ENCODE data around the gene SUFU. TPM values are rescaled to one million over a fixed set of nuclear protein-coding genes. Genes with fewer than 3 reads are reported as not detected.
A peak's percentile ranks its signal among the peaks of the same experiment; 100 is the strongest.

SUFU gene
- total and polyA plus RNA-seq, 2 of the 8 experiments (the other 6 are each of a cell fraction or from before 2014, with no cell fraction given): 7.0 to 10.8 TPM

DNA sequence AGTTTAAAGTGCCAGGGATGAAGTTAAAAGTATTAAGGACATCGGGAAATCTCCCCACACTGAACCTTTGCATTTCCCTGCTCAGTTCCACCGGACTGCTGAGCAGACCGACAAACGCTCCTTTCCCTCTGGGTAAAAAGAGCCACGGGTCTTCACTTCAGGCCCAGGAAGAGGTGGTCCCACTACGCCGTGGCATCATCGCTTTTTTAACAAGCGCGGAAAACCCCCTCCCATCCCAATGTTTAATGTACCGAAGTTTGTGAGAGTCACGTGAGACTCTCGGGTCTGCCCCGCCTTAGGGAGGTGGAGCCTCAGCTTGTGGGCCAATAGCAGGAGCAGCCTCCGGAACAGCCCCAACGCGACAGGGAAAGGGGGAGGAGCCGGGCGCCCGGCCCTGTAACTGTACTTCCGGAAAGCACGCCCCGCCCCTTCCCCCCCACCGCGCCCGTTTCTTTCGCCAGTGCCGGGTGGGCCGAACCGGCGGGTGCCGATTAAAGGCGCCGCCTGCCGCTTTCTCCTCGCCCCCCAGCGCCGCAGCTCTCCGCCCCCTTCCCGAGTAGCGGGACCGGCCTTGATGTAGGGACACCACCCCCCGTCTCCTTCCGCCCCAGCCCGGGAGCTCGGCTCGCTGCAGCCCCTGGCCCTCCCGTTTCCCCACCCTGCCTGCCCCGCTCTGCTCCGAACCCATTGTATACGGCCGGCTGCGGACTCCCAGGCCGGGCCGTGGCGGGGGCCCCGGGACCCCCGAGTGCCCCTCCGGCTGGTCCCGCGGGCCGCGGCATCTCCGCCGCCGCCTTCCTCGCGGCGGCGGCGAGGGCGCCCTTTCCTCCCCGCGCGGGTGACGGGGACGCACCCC is 138.3 kb downstream of the SUFU start:
- Histone ChIP-seq H4K5ac (ENCODE audit: insufficient read length, low read depth, low read length) (peak overlapping the region; percentile 13), H3K56ac (replicated peaks; ENCODE audit: insufficient read length, low read depth, low read length) (no peak overlapping the region), H3K9ac (replicated peaks in 1 of 4; ENCODE audit: extremely low read depth in 1 of 4, low read depth in 3 of 4, low read length in 3 of 4) (peak overlapping the region; percentile 56 to 89 (median 74)), H3K36me3 (ENCODE audit: control insufficient read depth in 2 of 4, insufficient read depth in 4 of 4, low read length in 3 of 4) (no peaks in the 10 kb centered on the region), H2AK5ac (ENCODE audit: low read depth, low read length) (no peak overlapping the region), H2BK20ac (ENCODE audit: low read length) (no peak overlapping the region), H4K91ac (replicated peaks; ENCODE audit: insufficient read length, low read length) (no peak overlapping the region), H3K4me1 (replicated peaks in 1 of 4; ENCODE audit: control insufficient read depth in 3 of 4, insufficient read depth in 4 of 4, low read length in 3 of 4) (peaks cover 6 to 16% (median 13%) of the 10 kb centered on the region in 4 experiments), H2AFZ (ENCODE audit: low read length) (peak overlapping the region; percentile 84; the same call in 1 of the 2 replicates), H3K27me3 (replicated peaks in 1 of 4; ENCODE audit: control insufficient read depth in 3 of 4, extremely low read depth in 1 of 4, insufficient read depth in 3 of 4, low read length in 3 of 4) (no peaks in the 10 kb centered on the region), H3K79me2 (ENCODE audit: control insufficient read depth in 1 of 2, insufficient read depth in 2 of 2, low read length in 2 of 2) (peaks cover 0 to 22% of the 10 kb centered on the region in 2 experiments; a peak in 2 of 4 replicates), H3K23ac (ENCODE audit: insufficient read length) (no peak overlapping the region), H3K4me2 (ENCODE audit: insufficient read depth in 1 of 2, low read depth in 2 of 2, low read length in 2 of 2) (peak overlapping the region; percentile 70 to 81), H2BK15ac (ENCODE audit: low read length) (no peak overlapping the region), H3K9me3 (ENCODE audit: insufficient read depth in 2 of 2, low read depth in 1 of 2, low read length in 1 of 2) (no peaks in the 10 kb centered on the region), H3K14ac (ENCODE audit: insufficient read length) (no peak overlapping the region), H2BK12ac (ENCODE audit: low read depth, low read length) (no peak overlapping the region), H3K23me2 (ENCODE audit: low read depth, low read length) (peaks cover 30% of the 10 kb centered on the region; the same call in 1 of the 2 replicates), H3K27ac (ENCODE audit: low read depth, low read length) (peak overlapping the region; percentile 80; the same call in 1 of the 2 replicates), H2BK5ac (ENCODE audit: low read depth, low read length) (peak overlapping the region; percentile 78), H3K4ac (replicated peaks; ENCODE audit: insufficient read length, low read depth, low read length) (no peak overlapping the region), H3K4me3 (ENCODE audit: extremely low read depth in 1 of 4, insufficient read depth in 2 of 4, low read depth in 3 of 4, low read length in 4 of 4) (peak overlapping the region; percentile 40 to 81 (median 63)), H3K79me1 (ENCODE audit: low read depth, low read length) (peaks cover 8% of the 10 kb centered on the region; the same call in 1 of the 2 replicates), H3K18ac (ENCODE audit: extremely low read depth, low read length) (peak overlapping the region; percentile 34), H4K8ac (ENCODE audit: extremely low read depth, insufficient read depth, low read length) (peak overlapping the region; percentile 95; the same call in 1 of the 2 replicates), H2BK120ac (replicated peaks; ENCODE audit: low read depth, low read length) (no peak overlapping the region), H4K20me1 (replicated peaks in 1 of 2; ENCODE audit: control insufficient read depth in 1 of 2, insufficient read depth in 2 of 2, low read length in 2 of 2) (peaks cover 5 to 9% of the 10 kb centered on the region in 2 experiments)
- POLR2A ChIA-PET (ENCODE audit: partially characterized antibody): interaction anchor here (0.9 to 5.6 kb wide), 9 partner anchors 9 to 72 kb away, joined by 3 to 51 read pairs (median 6); partner anchors contain the start of genes ARL3 and SFXN2
- CTCF ChIA-PET (ENCODE audit: partially characterized antibody): interaction anchor here (0.7 to 1.2 kb wide), 4 partner anchors 10 to 36 kb away, joined by 3 to 4 read pairs (median 3); no protein-coding TSS in a partner anchor
- WGBS, 2 experiments (ENCODE audit: extremely low coverage in 1 of 2, insufficient coverage in 1 of 2, insufficient read length in 1 of 2, insufficient replicate concordance in 2 of 2, low coverage in 1 of 2, low lambda C conversion rate in 2 of 2, missing lambda C conversion rate in 1 of 2): 1% methylated on average over 41 of the region's 77 CpGs; no CpG with 5 or more reads in 1 of the 2 experiments
- DNase-seq (ENCODE audit: low read depth in 1 of 2, low spot score in 2 of 2): peak; percentile 94
- peak; percentile 94 for FAIRE-seq
- no peak for TF ChIP-seq SAP30 (IDR thresholded peaks at IDR 0.05; ENCODE audit: insufficient read depth, insufficient replicate concordance, low read length)
- TF ChIP-seq SIX5 (IDR thresholded peaks at IDR 0.05; ENCODE audit: low read depth, low read length): no peak
- TF ChIP-seq GABPA (IDR thresholded peaks at IDR 0.05; ENCODE audit: borderline replicate concordance, insufficient read depth, low read length): no peak
- peak; percentile 24; the same call in 1 of the 2 replicates for TF ChIP-seq TBP (IDR thresholded peaks at IDR 0.05; ENCODE audit: low read depth, low read length)
- peak; percentile 12; the same call in 1 of the 2 replicates for TF ChIP-seq POLR2AphosphoS5 (IDR thresholded peaks at IDR 0.05; ENCODE audit: low read depth, low read length)
- TF ChIP-seq RNF2 (IDR thresholded peaks at IDR 0.05; ENCODE audit: borderline replicate concordance, low read depth, low read length, missing control alignments, poor library complexity, severe bottlenecking): no peak
- TF ChIP-seq BRCA1 (IDR thresholded peaks at IDR 0.05; ENCODE audit: low read depth, low read length): no peak
- TF ChIP-seq HDAC2 (IDR thresholded peaks at IDR 0.05; ENCODE audit: borderline replicate concordance in 1 of 2, low read depth in 2 of 2, low read length in 2 of 2): 0 out of 4 replicates have a peak, but pooled peaks of 1 of the 2 experiments have one; percentile 26
- TF ChIP-seq RFX5 (IDR thresholded peaks at IDR 0.05; ENCODE audit: borderline replicate concordance, low read depth, low read length): no peak
- peak; percentile 82 for TF ChIP-seq ASH2L (IDR thresholded peaks at IDR 0.05; ENCODE audit: low read length)

All from H1 (cell line).